HEK293 (cell line): ENCODE data around the gene SRL.

Experiments used
- BCL6B ChIP-seq: fragments of 450-650 bp; formaldehyde crosslinking; IDR thresholded peaks from 2 replicates; pipeline ENCODE4 v1.5.1; 2017; ENCODE audit warnings: missing biosample characterization, missing genetic modification characterization
- ELK4 ChIP-seq: IDR thresholded peaks from 2 replicates; pipeline ENCODE4 v1.6.1; 2011; ENCODE audit warnings: mild to moderate bottlenecking, low read depth, low read length, borderline replicate concordance
- GLI2 ChIP-seq: fragments of 450-650 bp; formaldehyde crosslinking; IDR thresholded peaks from 2 replicates; pipeline ENCODE4; 2017; ENCODE audit warnings: missing biosample characterization, missing genetic modification characterization, low read depth, borderline replicate concordance
- INSM2 ChIP-seq: fragments of 450-650 bp; formaldehyde crosslinking; IDR thresholded peaks from 2 replicates; pipeline ENCODE4 v1.5.1; 2016; ENCODE audit warnings: missing biosample characterization, missing genetic modification characterization
- KLF10 ChIP-seq: fragments of 450-650 bp; IDR thresholded peaks from 2 replicates; pipeline ENCODE4 v1.5.1; 2018; ENCODE audit warnings: missing biosample characterization, mild to moderate bottlenecking, missing genetic modification characterization
- MZF1 ChIP-seq: fragments of 450-650 bp; formaldehyde crosslinking; IDR thresholded peaks from 2 replicates; pipeline ENCODE4 v1.5.1; 2017; ENCODE audit warnings: missing biosample characterization, missing genetic modification characterization, borderline replicate concordance
- SCRT1 ChIP-seq: fragments of 450-650 bp; formaldehyde crosslinking; IDR thresholded peaks from 2 replicates; pipeline ENCODE4 v1.5.1; 2016; ENCODE audit warnings: missing biosample characterization, missing genetic modification characterization, borderline replicate concordance
- YY1 ChIP-seq: fragments of 450-650 bp; formaldehyde crosslinking; IDR thresholded peaks from 2 replicates; pipeline ENCODE4 v1.5.1; 2018; ENCODE audit warnings: missing biosample characterization, missing genetic modification characterization
- ZBTB10 ChIP-seq: fragments of 450-650 bp; formaldehyde crosslinking; IDR thresholded peaks from 2 replicates; pipeline ENCODE4 v1.5.1; 2016; ENCODE audit warnings: missing biosample characterization, missing genetic modification characterization
- ZBTB7A ChIP-seq: fragments of 450-650 bp; formaldehyde crosslinking; IDR thresholded peaks from 2 replicates; pipeline ENCODE4 v1.5.1; 2016; ENCODE audit warnings: low read depth, missing biosample characterization, missing genetic modification characterization
- ZEB2 ChIP-seq: fragments of 450-650 bp; formaldehyde crosslinking; IDR thresholded peaks from 2 replicates; pipeline ENCODE4 v1.5.1; 2016; ENCODE audit warnings: missing biosample characterization, missing genetic modification characterization
- ZIC2 ChIP-seq: fragments of 450-650 bp; formaldehyde crosslinking; IDR thresholded peaks from 2 replicates; pipeline ENCODE4 v1.5.1; 2016; ENCODE audit warnings: missing biosample characterization, missing genetic modification characterization
- ZNF121 ChIP-seq: fragments of 450-650 bp; formaldehyde crosslinking; IDR thresholded peaks from 2 replicates; pipeline ENCODE4 v1.5.1; 2016; ENCODE audit warnings: missing biosample characterization, missing genetic modification characterization
- ZNF132 ChIP-seq: fragments of 450-650 bp; formaldehyde crosslinking; IDR thresholded peaks from 2 replicates; pipeline ENCODE4 v1.5.1; 2017; ENCODE audit warnings: missing biosample characterization, missing genetic modification characterization, borderline replicate concordance
- ZNF341 ChIP-seq: fragments of 450-650 bp; formaldehyde crosslinking; IDR thresholded peaks from 2 replicates; pipeline ENCODE4; 2016; ENCODE audit warnings: low read depth, missing biosample characterization, missing genetic modification characterization
- ZNF362 ChIP-seq: fragments of 450-650 bp; formaldehyde crosslinking; IDR thresholded peaks from 2 replicates; pipeline ENCODE4 v1.5.1; 2016; ENCODE audit warnings: missing biosample characterization, missing genetic modification characterization
- ZNF416 ChIP-seq: fragments of 450-650 bp; formaldehyde crosslinking; IDR thresholded peaks from 2 replicates; pipeline ENCODE4 v1.5.1; 2016; ENCODE audit warnings: missing biosample characterization, missing genetic modification characterization
- ZNF514 ChIP-seq: fragments of 450-650 bp; formaldehyde crosslinking; IDR thresholded peaks from 2 replicates; pipeline ENCODE4 v1.5.1; 2016; ENCODE audit warnings: missing biosample characterization, missing genetic modification characterization
- ZNF561 ChIP-seq: fragments of 450-650 bp; IDR thresholded peaks from 2 replicates; pipeline ENCODE4 v1.5.1; 2018; ENCODE audit warnings: missing biosample characterization, missing genetic modification characterization, borderline replicate concordance
- ZNF610 ChIP-seq: fragments of 450-650 bp; formaldehyde crosslinking; IDR thresholded peaks from 2 replicates; pipeline ENCODE4 v1.5.1; 2016; ENCODE audit warnings: missing biosample characterization, missing genetic modification characterization, borderline replicate concordance
- ZNF654 ChIP-seq: fragments of 450-650 bp; formaldehyde crosslinking; IDR thresholded peaks from 2 replicates; pipeline ENCODE4 v1.5.1; 2016; ENCODE audit warnings: low read depth, missing biosample characterization, missing genetic modification characterization
- ZNF670 ChIP-seq: fragments of 450-650 bp; formaldehyde crosslinking; IDR thresholded peaks from 2 replicates; pipeline ENCODE4 v1.5.1; 2016; ENCODE audit warnings: missing biosample characterization, missing genetic modification characterization, low read depth
- ZNF692 ChIP-seq: fragments of 450-650 bp; formaldehyde crosslinking; IDR thresholded peaks from 2 replicates; pipeline ENCODE4 v1.5.1; 2016; ENCODE audit warnings: missing biosample characterization, missing genetic modification characterization
- ZNF747 ChIP-seq: fragments of 450-650 bp; formaldehyde crosslinking; IDR thresholded peaks from 2 replicates; pipeline ENCODE4 v1.5.1; 2016; ENCODE audit warnings: missing biosample characterization, missing genetic modification characterization
- ZNF76 ChIP-seq: fragments of 450-650 bp; formaldehyde crosslinking; IDR thresholded peaks from 2 replicates; pipeline ENCODE4; 2016; ENCODE audit warnings: low read depth, missing biosample characterization, missing genetic modification characterization, borderline replicate concordance
- ZSCAN30 ChIP-seq: fragments of 450-650 bp; IDR thresholded peaks from 2 replicates; pipeline ENCODE4 v1.5.1; 2018; ENCODE audit warnings: missing biosample characterization, mild to moderate bottlenecking, missing genetic modification characterization, moderate library complexity

SRL gene

GRCh38 chr16:4271176-4272113, 29.6 kb upstream of the SRL start (continued):
- TF ChIP-seq ZNF670 (tag by site-specific recombination) (no peak), ELK4 (no peak), GLI2 (tag by site-specific recombination) (no peak), ZNF514 (tag by site-specific recombination) (no peak), MZF1 (no peak; the same call in 1 of the 2 replicates), ZBTB7A (tag by site-specific recombination) (peak; percentile 90), INSM2 (tag by site-specific recombination) (peak; percentile 43; the same call in 1 of the 2 replicates), YY1 (tag by site-specific recombination) (peak; percentile 64), ZNF121 (tag by site-specific recombination) (0 out of 2 replicates have a peak, but pooled peaks have one; percentile 26), ZNF416 (tag by site-specific recombination) (no peak), ZBTB10 (peak; percentile 86), ZNF610 (0 out of 2 replicates have a peak, but pooled peaks have one; percentile 17), ZNF362 (no peak), ZNF561 (tag by site-specific recombination) (0 out of 2 replicates have a peak, but pooled peaks have one; percentile 41), ZIC2 (tag by site-specific recombination) (peak; percentile 97), ZEB2 (tag by site-specific recombination) (peak; percentile 89), ZSCAN30 (tag by site-specific recombination) (peak; percentile 47; the same call in 1 of the 2 replicates), ZNF341 (tag by site-specific recombination) (peak; percentile 58), SCRT1 (tag by site-specific recombination) (peak; percentile 93), BCL6B (peak; percentile 22; the same call in 1 of the 2 replicates), ZNF692 (peak; percentile 87), KLF10 (tag by site-specific recombination) (peak; percentile 25; the same call in 1 of the 2 replicates), ZNF654 (tag by site-specific recombination) (no peak), ZNF747 (tag by site-specific recombination) (no peak), ZNF76 (tag by site-specific recombination) (peak; percentile 99), ZNF132 (tag by site-specific recombination) (no peak)
